NCI-H2029 (cell line): Measurements from ENCODE around the gene CD9.
"Not testable (repeated sequence)": the region's sequence is repeated elsewhere in the genome, so short reads cannot be mapped to it uniquely, and the experiment has no call there.

Experiments
- DNase-seq: peaks from one replicate; lab custom pipeline; 2025; lab: John Stamatoyannopoulos, UW

CD9 gene

DNA sequence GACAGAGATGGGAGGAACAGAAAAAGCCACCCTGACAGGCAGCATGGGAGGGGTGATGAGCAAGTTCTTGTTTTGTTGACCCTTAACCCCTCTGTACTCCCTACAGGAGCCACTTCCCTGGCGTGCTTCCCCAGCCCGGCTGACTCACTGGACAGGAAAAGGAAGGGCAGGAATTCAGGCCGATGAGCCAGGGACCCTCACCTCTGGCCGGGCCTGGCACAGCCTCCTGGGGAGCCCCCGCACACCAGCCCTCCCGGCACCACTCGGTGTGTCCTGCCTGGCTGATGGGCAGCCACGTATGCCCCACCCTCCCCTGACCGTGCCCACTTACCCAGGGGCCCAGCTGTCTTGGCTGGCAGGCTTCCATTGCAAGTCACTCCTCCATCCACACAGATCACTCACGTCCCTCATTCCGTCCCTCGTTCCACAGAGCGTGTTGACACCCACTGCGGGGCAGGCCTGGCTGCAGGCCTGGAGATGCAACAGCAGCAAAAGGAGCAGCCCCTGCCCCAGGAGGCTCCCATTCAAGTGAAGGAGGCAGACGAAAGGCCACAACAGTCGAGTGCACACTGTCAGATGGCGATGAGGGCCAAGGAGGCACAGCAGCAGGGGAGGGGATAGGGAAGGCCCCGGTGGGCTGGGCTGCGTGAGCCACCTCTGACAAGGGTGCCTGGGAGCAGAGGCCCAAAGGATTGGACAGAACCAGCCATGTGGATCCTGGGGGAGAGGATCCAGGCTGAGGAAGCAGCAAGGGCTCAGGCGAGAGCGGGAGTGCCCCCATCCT, 19.7 kb upstream of the CD9 start:
- no peak for DNase-seq

DNA sequence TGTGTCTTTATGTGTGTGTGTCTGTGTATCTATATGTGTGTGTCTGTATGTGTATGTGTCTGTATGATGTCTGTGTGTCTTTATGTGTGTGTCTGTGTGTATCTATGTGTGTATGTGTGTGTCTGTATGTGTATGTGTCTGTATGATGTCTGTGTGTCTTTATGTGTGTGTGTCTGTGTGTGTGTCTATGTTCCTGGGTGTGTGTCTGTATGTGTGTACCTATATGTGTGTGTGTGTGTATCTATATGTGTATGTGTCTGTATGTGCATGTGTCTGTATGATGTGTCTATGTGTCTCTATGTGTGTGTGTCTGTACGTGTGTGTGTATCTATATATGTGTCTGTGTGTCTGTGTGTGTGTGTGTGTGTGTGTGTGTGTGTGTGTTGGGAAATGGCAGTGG, 19.0 kb upstream of the CD9 start:
- no peak for DNase-seq

DNA sequence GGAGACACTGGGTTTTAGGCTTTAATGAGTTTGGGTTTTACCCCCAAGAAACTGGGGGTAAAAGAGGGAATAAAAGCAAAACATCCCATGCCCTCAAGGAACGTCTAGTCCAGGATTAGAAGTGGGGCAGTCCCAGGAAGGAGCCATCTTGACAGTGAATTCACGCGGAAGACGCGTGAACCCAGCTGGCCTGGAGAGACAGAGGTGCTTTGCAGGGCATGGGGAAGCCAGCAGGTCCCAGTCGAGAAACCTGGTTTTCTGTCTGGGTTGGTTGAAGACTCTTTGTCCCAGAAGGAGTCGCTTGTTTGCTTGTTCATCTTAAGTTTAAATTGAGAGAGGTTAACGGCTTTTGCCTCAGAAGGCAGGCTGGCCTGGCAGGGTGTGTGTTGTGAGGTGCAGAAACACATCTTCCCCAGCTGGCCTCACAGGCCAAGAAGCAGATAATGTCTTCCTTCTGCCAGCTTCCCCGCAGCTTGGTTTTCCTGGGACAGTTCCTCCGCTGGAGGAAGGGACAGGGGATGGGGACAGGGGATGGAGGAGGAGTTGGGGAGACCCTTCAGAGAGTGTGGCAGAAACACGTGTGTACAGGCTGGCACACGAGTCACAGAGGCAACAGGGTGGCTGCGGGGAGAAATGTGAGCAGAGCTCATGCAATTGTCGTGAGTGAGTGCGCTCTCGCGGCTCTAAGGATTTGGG, 18.5 kb upstream of the CD9 start:
- DNase-seq = no peak

DNA sequence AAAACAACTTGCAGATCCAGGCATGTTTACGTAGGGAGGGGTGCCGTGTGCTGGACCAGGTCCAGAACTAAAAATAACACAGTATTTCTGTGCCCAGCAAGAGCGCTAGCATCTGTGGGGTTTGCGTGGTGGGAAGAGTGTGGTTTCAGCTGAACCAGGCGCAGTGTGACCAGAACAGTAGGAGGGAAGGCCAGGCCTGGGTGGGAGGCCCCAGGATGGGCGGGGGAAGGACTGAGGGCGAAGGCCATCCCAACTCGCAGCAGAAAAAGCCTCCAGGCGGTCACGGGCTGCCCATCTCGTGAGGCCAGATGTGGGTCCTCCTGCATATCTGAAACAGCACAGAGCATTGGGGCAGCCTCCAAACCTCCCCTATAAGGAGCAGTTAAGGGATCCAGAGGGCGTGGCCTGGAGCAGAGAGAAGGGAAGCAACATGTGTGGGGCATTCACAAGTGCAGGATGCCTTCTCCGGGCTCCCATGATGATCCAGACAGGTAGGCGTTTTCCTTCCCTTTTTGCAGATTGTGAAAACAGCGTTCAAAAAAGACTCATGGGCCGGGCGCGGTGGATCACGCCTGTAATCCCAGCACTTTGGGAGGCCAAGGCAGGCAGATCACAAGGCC, 17.8 kb upstream of the CD9 start:
- peak; percentile 61 for DNase-seq

DNA sequence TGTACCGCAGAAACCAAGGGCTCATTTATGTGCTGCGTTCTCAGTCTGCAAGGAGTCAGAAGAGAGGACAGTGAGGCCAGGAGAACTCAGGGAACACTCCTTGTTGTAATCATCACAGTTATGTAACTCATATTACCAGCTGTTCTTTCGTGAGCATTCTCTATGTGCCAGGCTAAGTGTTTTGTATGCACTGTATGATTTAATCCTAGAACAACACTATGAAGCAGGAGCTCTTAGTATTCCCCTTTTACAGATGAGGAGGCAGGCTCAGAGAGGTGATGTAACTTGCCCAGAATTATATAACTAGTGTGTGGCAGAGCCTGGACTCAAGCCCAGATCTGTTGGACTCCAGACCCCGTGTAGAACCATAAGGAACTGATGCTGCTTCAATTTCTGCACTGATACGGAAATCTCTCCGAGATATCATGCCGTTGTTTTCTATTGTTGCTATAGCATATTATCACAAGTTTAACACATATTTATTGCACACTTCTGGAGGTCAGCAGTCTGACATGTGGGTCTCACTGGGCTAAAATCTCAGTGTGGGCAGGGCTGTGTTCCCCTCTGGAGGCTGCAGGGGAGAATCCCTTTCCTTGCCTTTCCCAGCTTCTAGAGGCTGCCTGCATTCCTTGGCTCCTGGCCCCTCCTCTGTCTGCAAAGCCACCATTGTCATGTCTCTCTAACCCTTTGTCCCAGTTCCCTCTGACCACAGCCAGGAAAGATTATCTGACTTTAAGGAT, 16.3 kb upstream of the CD9 start:
- peak; percentile 49 for DNase-seq

DNA sequence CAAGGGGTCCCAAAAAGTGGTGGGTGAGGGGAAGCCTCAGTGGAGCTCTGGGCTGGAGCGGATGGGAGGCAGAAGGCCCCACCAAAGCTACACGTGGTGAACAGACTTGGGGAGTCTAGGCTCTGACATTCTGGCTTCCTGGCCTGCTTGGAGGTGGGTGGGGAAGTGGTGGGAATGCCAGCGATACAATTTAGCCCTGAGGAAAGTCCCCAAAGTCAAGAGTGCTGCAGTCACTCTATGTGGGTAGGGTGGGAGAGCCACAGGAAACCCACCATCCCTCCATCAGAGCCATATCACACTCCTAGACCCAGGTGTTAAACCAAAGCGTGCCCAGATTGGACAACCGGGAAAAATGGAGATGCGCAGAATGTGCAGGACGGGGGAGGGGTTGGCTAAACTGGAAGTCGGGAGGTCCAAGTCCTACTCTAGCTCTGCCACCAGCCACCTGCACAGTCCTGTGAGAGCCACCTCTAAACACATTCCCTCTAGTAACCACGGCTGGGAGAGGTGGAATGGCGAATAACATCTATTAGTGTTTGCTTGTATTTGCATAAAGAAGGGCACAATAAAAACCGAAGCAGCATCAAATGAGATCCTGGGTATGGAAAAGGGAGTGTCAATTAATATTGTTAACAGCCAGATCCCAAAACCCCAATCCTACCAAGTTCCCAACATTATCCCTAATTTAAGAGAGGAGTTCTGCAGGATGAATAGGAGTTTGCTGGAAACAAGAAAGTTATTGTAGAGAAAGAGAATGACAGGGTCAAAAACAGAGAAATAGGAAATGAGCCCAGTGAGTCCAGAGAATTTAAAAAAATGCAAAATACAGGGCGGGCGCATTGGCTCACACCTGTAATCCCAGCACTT, 14.0 kb upstream of the CD9 start:
- DNase-seq = no peak

DNA sequence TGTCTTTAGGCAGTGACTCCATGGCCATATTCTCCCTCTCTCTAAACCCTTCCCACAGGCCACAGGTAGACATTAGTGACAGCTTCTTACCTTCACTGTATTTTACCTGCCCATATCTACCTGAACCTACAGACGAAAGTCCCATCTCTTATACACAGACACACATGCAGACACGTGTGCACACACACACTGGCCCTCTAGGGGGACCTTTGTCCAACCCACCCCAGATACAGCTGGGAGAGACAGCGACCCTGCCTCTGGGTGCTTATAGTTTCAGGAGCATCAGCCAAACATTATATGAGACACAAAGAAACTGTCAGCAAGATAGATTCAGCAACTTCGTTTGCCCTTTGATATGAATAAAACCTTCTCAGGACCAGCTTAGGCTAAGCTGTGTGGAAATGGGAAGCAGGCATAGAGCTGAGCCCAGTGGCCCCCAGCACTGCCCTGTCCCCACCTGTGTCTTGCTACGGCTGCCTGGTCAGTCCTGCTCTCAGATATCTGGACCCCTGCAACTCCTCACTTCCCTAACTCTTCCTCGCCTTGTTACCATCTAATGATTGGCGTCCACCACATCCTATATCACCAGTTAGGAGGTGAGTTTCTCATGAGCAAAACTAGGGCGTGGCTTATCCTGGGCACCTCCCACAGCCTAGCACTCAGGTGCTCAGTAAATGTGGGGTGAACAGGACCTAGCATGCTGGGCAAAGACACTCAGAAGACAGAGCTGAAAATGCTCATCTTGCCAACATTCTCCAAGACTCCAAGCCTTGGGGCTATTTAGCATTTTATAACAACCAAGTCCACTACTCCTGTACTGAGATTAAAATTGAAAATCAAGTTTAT, 12.0 kb upstream of the CD9 start:
- no peak for DNase-seq

DNA sequence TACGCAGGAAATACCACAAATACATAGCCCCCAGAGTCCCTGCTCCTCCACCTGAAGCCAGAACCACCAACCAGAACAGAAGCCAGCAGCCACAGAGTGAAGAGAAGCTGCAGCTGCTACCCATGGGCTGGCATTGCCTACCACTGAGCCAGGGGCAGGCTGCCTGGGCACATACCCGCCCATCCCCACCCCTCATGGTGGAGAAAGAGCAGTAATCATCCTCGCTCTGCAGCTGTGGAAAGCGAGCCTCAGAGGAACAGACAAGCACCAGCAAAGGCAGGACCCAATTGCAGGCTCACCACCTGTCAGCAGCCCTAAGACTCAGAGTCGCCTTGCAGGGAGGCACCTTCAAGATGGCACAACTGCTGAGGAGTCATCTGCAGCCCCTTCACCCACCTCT, 11.2 kb upstream of the CD9 start:
- no peak for DNase-seq

DNA sequence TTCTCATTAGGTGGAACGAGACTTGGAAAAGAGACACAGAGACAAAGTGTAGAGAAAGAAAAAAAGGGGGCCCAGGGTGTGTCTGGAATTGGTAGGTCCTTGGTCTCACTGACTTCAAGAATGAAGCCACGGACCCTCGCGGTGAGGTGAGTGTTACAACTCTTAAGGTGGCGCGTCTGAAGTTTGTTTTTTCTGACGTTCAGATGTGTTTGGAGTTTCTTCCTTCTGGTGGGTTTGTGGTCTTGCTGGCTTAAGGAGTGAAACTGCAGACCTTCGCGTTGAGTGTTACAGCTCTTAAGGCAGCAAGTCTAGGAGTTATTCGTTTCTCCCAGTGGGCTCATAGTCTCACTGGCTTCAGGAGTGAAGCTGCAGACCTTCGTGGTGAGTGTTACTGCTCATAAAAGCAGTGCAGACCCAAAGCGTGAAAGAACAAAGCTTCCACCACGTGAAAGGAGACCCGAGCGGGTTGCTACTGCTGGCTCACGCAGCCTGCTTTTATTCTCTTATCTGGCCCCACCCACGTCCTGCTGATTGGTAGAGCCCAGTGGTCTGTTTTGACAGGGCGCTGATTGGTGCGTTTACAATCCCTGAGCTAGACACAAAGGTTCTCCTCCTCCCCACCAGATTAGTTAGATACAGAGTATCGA, 10.1 kb upstream of the CD9 start:
- not testable (repeated sequence) for DNase-seq

DNA sequence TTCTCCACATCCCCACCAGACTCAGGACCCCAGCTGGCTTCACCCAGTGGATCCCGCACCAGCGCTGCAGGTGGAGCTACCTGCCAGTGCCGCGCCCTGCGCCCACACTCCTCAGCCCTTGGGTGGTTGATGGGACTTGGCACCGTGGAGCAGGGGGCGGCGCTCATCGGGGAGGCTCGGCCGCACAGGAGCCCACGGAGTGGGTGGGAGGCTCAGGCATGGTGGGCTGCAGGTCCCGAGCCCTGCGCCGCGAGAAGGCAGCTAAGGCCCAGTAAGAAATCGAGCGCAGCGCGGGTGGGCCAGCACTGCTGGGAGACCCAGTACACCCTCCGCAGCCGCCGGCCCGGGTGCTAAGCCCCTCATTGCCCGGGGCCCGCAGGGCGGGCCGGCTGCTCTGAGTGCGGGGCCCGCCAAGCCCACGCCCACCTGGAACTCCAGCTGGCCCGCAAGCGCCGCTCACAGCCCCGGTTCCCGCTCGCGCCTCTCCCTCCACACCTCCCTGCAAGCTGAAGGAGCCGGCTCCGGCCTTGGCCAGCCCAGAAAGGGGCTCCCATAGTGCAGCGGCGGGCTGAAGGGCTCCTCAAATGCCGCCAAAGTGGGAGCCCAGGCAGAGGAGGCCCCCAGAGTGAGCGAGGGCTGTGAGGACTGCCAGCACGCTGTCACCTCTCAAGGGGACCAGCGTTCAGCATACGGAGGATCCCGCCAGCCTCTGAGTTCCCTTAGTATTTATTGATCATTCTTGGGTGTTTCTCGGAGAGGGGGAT, 9.3 kb upstream of the CD9 start:
- not testable (repeated sequence) for DNase-seq

DNA sequence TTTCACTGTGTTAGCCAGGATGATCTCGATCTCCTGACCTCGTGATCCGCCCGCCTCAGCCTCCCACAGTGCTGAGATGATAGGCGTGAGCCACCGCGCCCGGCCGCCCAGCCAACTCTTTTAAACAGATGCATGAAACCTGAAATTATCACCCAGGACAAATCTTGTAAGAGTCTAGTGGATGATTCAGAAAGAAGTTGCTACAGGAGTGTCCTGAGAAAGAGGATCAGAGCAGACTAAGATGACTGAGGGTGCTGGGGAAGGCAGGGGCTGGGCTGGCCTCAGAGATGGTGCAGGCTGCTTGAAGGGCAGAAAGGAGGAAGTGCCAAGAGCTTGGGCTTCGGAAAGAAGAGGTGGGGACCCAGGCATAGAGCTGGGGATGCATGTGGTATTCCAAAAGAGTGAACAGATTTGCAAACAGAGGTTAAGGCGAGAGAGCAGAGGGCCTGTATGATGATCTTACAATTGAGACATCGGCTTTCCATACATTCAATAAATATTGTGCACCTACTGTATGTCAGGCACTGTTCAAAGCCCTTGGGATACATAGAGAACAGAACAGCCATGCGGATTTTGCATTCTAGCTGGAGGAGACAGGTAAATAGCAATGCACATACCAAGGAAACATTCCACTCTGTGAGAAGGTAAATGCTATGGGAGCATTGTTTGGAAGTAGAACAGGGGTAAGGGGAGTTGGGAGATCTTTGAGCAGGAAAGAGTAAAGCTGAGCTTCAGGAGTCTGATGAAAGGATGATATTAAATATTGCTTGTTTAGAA, 7.4 kb upstream of the CD9 start:
- no peak for DNase-seq

DNA sequence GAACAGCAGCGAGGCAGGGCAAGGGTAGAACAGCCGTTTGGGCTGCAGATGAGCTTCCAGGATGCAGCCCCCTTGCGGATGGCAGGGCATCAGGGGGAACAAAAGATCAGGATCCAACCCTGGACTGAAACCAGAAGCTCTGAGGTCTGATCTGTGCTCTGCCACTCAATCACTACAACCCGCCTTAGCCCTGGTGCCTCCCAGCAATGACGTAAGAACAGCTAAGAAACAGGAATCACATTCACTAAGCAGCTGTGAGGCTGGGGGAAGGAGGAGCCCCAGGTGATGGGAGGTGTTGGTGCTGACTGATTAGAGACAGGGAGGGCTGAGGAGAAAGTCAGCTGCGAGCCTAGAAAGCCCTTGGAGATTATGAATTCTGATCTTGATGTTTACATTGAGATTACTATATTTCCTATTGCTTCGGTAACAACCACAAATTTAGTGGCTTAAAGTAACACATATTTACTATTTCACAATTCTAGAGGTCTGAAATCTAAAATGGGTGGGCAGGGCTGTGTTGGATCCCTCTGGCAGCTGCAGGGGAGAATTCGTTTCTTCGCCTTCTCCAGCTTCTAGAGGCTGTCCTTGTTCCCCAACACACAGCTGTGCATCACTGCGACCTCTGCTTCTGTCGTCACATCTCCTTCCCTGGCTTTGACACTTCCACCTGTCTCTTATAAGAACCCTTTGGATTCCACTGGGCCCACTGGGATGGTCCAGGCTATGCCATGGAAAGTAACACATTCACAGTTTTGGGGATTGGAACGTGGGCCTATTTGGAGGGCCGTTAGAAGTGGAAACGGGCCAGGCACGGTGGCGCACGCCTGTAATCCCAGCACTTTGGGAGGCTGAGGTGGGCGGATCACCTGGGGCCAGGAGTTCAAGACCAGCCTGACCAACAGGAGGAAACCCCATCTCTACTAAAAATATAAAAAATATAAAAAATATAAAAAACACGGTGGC, 6.1 kb upstream of the CD9 start:
- DNase-seq = no peak

DNA sequence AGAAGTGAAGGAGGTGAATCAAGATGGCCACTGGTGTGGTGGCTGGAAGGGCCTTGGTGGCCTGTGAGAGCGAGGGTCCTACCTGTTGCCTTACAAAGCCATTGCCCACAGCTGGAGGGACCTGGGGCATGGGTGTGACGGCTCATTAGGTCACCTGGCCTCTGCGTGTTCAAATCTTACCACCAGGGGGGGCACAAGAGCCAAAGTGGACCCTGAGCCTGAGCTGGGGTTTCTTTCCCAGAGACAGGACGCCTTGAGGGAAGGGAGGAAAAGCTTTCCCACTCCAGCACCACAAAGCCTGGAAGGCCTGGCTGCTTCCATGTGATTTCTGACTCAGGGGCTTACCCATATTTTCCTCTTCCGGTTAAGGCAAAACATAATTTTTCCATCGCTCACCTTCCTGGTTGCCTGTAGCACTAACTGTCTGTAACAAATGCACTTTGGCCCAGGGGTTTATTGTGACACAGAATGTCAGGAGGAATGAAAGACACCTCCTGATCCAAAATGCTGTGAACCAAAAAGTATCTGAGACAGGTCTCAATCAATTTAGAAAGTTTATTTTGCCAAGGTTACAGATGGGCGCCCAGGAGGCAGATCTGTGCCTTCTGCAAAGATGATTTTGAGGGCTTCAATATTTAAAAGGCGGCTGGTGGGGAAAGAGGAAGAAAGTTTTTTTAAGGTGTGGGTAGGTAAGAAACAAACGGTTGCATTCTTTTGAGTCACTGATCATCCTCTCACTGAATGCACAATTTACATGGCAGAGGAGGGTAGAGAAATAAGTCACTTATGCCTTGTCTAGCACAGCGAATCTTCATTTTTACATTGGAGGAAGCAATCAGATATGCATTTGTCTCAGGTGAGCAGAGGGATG, 4.3 kb upstream of the CD9 start:
- peak; percentile 77 for DNase-seq

DNA sequence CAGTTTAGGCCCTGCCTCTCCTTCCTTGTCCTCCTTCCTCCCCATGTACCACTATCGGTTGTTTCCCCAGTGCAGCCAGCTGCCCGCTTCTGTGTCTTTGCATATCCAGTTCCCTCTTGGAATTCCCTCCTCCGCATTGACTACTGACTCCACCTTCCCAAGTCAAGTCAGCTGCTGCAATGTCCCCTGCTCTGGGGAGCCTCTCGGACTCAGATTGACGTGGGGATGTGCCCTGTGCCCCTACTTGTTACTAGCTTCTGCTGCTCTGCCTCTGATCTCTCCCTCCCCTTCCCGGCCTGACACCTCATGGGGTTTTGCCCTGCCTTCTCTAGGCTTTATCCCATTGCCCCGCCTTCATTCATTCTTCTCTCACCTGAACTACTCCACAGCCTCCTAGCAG, 2.1 kb upstream of the CD9 start:
- no peak for DNase-seq

DNA sequence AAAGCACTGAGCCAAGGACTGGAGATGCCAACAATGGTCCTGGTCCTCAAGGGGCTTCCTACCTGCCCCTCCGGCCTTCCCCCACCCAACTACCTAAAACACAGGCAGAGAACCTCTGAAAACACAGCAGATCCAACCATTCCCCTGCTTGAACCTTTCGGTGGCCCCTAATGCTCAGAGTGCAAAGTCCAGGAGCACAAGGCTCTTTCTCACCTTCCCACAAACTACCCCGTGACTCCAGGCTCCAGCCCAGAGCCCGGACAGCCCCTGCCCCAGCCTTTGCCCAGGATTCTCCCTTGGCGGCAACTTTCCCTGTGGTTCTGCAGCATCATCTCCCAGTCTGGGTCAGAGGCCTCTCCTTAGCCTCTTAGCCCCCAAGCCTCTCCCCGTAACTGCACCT, 1.6 kb upstream of the CD9 start:
- DNase-seq = no peak

DNA sequence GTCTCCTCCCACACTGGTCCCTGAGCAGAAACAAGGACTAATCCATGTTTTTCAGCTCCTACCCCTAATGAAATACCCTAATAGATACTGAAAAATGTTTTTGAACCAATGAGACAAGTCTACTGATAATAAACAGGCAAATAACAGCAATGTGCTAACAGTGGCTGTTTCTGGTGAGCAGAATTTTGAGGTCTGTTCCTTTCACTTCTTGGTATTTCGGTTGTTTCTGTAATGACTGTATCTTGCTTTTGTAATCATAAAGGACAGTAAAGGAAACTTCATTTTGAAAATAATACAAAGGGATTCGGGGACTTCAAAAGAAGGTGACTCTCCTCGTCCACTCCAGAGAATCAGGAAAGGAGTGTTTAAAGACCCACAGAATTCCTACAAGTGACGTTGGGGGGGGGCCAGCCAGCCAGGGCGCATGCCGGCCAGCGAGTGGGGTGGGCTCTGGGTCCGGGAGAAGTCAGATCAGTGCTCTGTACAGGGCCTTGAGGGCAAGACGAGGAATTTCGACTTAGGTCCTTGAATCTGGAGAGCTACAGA, 1.1 kb upstream of the CD9 start:
- no peak for DNase-seq
